GM18517 (cell line): Measurements from ENCODE around the gene ALDH1L1.

Experiments
- ATAC-seq: cut with Tn5 transposase; IDR thresholded peaks from one replicate; pipeline ENCODE4 v1.9.1; 2021; ENCODE audit warnings: mild to moderate bottlenecking, moderate library complexity; ENCODE audit not compliant: unreplicated experiment

ALDH1L1 gene

GRCh38 chr3:126135406-126136076, 44.8 kb downstream of the ALDH1L1 start:
- ATAC-seq: no peak

GRCh38 chr3:126135071-126135405, 45.3 kb downstream of the ALDH1L1 start:
- no peak for ATAC-seq

GRCh38 chr3:126134219-126134975, 46.0 kb downstream of the ALDH1L1 start:
- ATAC-seq: no peak

DNA sequence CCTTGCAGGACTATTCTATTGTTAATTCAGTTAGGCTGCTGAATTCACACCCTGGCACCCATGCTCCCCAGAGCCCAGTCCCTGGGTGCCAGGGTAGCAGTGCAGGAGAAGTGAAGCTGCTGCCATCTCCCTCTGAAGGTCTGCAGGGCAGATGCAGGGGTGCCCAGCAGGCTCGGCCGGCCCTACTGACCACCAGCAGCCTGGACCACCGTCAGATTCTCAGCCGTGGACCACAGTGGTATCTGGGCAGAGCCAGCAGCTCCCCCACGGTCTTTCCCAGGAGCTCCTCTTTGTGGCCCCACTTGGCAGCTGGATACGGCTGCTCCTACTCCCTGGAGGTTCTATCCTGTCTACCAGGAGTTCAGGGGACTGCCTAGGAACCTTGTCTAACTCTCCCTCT, 46.8 kb downstream of the ALDH1L1 start:
- no peak for ATAC-seq

DNA sequence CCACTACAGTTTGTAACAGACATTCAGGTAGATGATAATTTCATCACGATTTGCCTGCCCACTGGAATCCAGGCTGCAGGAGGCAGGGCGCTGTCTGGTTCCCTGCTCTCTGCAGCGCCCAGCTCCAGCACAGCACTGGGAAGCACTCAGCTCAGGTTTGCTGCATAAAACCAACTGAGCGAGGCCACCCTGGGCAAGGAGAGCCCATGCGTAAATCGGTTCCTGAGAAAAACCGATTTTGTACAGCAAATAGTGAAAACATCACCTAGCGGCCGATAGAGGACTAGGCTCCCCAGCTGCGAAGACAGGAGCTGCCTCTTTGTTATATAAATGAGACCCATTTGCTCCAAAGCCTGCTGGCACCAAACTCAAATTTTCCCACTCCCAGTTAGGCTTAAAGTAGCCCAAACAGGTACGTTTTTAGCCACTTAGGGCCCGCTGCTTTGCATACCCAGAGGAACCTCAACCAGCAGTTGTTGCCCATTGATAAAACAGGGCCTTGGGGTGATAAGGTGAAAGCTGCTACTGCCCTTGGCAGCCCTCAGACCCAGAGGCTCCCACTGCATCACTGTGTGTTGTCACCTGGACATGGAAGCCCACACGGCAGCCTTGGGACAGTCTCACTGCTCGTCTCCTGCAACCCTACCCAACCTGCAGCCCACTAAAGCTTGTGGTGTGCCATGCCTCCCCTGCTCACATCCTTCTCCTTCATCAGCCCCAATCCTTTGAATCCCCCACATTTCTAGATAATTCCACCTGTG, 47.5 kb downstream of the ALDH1L1 start:
- no peak for ATAC-seq

- no peak for ATAC-seq
These were observed 48.3 kb downstream of the ALDH1L1 start for GRCh38 chr3:126131881-126132750.

DNA sequence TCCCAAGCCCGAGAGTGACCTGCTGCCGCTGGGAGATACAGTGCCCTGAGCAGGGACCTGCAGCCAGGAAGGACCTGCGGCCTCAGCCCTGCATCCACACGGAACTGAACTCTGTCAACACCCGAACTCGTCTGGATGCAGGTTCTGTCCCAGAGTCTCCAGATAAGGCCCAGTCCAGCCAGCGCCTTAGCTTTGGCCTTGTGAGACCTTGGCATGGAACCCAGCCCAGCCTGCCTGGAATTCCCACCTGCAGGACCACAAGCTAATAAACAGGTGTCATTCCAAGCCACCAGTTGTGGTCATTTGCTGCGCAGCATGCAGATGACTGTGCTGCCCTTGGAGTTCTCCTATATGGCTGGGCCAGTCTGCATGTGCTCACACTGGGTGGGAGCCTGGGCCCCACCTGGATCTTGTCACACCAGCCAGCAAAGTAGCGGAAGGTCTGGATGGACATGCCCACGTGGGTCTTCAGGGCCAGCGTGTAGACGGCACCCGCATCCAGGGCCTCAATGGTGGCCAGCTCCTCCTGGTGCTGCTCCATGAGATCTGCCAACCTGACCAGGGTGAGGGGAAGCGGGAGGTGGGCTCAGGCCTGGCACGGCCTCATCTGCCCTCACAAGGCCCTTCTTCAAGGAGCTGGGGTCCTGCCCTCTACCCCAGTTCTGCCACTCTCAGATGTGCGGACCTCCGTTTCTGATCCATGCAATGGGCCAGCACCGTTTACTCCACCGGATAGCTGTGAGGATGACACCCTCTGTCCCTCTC, 49.2 kb downstream of the ALDH1L1 start:
- ATAC-seq: no peak

DNA sequence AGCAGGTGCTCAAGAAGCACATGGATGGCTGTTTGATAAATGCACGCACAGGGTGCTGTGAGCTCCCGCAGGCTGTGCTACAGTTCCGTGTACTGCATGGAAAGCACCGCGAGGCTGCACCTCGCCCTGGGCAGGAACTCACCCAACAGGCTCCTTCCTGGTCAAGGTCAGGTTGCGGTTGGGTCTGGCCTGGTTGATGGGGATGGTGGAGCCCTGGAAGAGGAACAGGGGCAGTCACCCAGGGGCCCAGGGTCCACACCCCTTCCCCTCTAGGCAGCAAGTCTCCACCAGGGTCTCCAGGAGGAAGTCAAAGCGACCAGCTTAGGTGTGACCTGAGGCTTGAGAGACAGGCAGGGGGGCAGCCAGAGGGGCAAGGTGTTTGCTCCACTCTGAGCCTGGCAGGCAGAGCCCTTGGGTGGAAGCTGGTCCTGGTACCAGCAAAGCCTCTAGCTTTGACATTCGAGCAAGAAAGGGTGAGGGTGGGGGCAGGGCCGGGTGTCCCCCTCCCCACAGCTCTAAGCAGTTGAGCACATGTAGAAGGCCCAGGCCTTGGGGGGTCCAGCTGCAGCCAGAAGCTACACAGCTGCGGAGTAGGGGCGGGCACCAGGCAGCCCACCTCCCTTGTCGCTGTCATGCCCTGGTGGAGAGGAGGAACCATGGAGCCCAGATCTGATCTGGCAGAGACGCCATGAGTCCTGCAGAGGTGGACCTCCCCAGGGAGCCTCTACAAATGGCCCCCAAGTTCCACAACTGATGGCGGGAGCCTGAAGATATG, 50.1 kb downstream of the ALDH1L1 start:
- no peak for ATAC-seq

GRCh38 chr3:126129398-126129891, 50.9 kb downstream of the ALDH1L1 start:
- no peak for ATAC-seq

- no peak for ATAC-seq
These were observed 51.6 kb downstream of the ALDH1L1 start for GRCh38 chr3:126128504-126129397.

DNA sequence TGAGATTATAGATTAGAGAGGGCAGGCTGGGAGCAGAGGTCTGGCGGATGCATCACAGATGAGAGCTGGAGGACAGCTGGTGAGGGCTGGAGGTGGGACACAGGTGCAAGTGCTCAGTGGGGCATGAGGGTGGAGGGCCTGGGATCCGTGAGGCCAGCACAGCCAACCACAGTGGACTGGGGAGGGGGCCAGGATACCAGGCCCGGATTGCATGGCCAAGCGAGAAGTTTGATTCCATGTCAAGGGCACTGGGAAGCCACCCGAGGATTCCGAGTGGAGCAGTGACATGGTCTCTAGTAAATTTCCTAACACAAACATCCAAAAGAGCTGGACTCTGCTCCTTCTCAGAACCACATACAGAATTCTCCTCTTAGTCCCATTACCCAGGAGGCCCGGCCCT, 52.5 kb downstream of the ALDH1L1 start:
- no peak for ATAC-seq

GRCh38 chr3:126127452-126127851, 52.9 kb downstream of the ALDH1L1 start:
- no peak for ATAC-seq

DNA sequence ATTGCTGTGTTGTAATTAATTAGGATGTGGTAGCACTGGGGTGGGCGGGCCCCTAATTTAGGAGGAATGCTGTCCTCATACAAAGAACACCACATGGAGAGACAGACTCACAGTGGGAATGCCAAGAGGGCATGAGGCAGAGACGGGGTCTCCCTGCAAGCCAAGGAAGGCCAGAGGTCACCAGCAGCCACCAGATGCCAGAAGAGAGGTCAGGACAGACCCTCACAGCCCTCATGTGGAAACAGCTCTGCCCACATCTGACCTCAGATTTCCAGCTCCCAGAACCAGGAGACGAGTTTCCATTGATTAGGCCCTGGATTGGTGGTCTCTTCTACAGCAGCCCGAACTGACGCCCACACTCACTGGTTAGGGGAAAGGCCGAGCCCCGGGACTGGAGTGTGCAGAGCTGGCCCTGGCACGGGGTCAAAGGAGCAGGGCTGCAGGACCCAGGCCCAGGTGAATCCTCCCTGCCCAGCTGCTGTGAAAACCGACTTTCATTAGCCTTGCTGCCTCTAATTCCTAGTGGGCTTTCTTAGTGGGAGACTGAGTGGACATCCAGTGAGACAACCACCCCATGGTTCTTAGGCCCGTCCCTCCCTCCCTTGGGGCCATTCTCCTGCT, 53.5 kb downstream of the ALDH1L1 start:
- ATAC-seq: no peak

- no peak for ATAC-seq
These were observed 54.1 kb downstream of the ALDH1L1 start for GRCh38 chr3:126126286-126126685.

DNA sequence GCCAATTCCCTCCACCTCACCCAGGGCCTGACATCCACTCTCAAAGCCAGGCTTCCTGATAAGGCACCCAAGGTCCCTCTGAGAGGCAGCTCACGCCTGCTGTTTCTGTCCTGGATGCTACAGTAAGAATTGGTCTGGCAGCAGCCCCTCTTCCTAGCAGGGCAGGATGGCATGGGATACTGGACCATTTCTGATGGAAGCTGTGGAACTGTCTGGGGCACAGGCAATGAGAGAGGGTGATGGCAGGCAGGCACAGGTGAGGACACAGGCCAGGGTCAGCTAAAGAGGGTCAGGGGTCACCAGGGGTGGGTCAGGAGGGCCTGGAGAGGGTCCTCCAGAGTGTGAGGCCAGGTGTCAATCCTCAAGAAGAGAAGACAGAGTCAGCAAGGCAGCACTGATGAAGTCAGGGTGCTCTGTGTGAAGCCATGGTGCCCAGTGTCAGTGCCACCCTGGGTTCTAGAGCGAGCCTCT, 54.6 kb downstream of the ALDH1L1 start:
- no peak for ATAC-seq

GRCh38 chr3:126125341-126125740, 55.0 kb downstream of the ALDH1L1 start:
- no peak for ATAC-seq

DNA sequence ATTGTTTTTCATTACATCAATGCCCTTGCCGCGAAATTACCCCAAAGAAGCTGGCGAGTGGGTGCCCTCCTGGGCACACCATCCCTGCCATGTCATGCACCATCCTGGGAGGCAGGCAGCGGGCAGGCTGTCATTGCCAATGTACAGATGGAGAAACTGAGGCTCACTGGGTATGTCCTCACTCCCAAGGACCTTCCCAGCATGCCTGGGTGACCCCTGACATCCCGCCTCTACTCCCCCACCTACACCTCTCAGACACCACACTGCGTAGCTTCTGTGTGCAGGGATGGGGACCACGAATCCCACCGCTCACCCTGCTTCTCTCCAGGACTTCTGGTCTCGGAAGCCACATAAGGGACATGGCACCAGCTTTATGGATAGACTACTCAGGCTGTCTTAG, 55.5 kb downstream of the ALDH1L1 start:
- no peak for ATAC-seq
